Measurements from ENCODE around the gene C6orf120. TPM values are rescaled to one million over a fixed set of nuclear protein-coding genes. Genes with fewer than 3 reads are reported as not detected.
A peak's percentile ranks its signal among the peaks of the same experiment; 100 is the strongest.

C6orf120 gene
- total and polyA plus RNA-seq, 2 of the 13 experiments (the other 11 are each of a cell fraction or from before 2014, with no cell fraction given) = 21.7 to 29.9 TPM

GRCh38 chr6:169725125-169726048 is 23.5 kb downstream of the C6orf120 start:
- intact Hi-C loops (cut with micrococcal nuclease; ENCODE audit: unreplicated experiment) (loop anchor here (1.0 to 2.0 kb wide), 2 partner anchors 26 to 73 kb away; partner anchors contain the start of genes DYNLT2 and ERMARD), in situ Hi-C loops (cut with HindIII; ENCODE audit: extremely low pct_ligation_motif_present, low pct_unique_long_range_greater_than_20kb) (no loop called here)
- POLR2A ChIA-PET = interaction anchor here (0.5 to 5.7 kb wide), 18 partner anchors 11 to 1118 kb away, joined by 3 to 92 read pairs (median 5); partner anchors contain the start of genes C6orf120, DYNLT2, ERMARD and PSMB1
- peak overlapping the region; percentile 94 for H3K4me2 ChIP-seq (ENCODE audit: low read depth, low read length)
- under 1% methylated on average over 29 of the region's 29 CpGs for WGBS (ENCODE audit: low lambda C conversion rate)
- peaks cover 45% of the 10 kb centered on the region for H3K4me1 ChIP-seq (ENCODE audit: insufficient read depth, low read length)
- no peak overlapping the region for H2AFZ ChIP-seq (ENCODE audit: low read length)
- H4K20me1 ChIP-seq (ENCODE audit: insufficient read depth, low read length) = peaks cover 30% of the 10 kb centered on the region
- H3K9me3 ChIP-seq (ENCODE audit: low read length) = no peaks in the 10 kb centered on the region
- H3K27ac ChIP-seq (ENCODE audit: extremely low read length, insufficient read depth, low read length) = peak overlapping the region; percentile 100
- peaks cover 0 to 2% of the 10 kb centered on the region in 2 experiments; a peak in 3 of 5 replicates for H3K36me3 ChIP-seq (replicated peaks in 1 of 2; ENCODE audit: control insufficient read depth in 1 of 2, insufficient read depth in 2 of 2, low read length in 2 of 2)
- CTCF ChIA-PET (ENCODE audit: low intra/inter-chr PET ratio, low total read pairs) = no interaction called here
- peaks cover 31% of the 10 kb centered on the region for H3K79me2 ChIP-seq (ENCODE audit: insufficient read depth, low read length)
- peak overlapping the region; percentile 75 to 95 (median 92) for H3K4me3 ChIP-seq (replicated peaks in 1 of 3; ENCODE audit: insufficient read depth in 1 of 3, low read depth in 2 of 3, low read length in 3 of 3)
- peak overlapping the region; percentile 100 for H3K9ac ChIP-seq (ENCODE audit: insufficient read depth, low read depth, low read length)
- TSS peak; percentile 61 for BruUV-seq (replicated peaks)
- peak; percentile 86 for ATAC-seq
- peak; percentile 97 for DNase-seq (ENCODE audit: low spot score)
- FAIRE-seq = peak; percentile 92
- H3K27me3 ChIP-seq (ENCODE audit: control insufficient read depth in 1 of 2, insufficient read depth in 2 of 2, low read length in 2 of 2) = no peaks in the 10 kb centered on the region; a peak in 1 of 5 replicates
- TF ChIP-seq GLMP (CRISPR knock-in tag; IDR thresholded peaks at IDR 0.05; ENCODE audit: borderline replicate concordance) = 0 out of 2 replicates have a peak, but pooled peaks have one; percentile 36
- TF ChIP-seq ZBTB1 (CRISPR knock-in tag; IDR thresholded peaks at IDR 0.05; ENCODE audit: borderline replicate concordance) = no peak
- TF ChIP-seq U2AF1 (optimal IDR thresholded peaks at IDR 0.05; ENCODE audit: low read depth, low read length) = peak; percentile 99
- TF ChIP-seq PITX1 (CRISPR knock-in tag; IDR thresholded peaks at IDR 0.05) = peak; percentile 91
- no peak for TF ChIP-seq ZNF20 (CRISPR knock-in tag; IDR thresholded peaks at IDR 0.05)
- peak; percentile 60; the same call in 1 of the 2 replicates for TF ChIP-seq HOXA5 (CRISPR knock-in tag; IDR thresholded peaks at IDR 0.05)
- TF ChIP-seq ZNF275 (CRISPR knock-in tag; IDR thresholded peaks at IDR 0.05; ENCODE audit: borderline replicate concordance) = 0 out of 2 replicates have a peak, but pooled peaks have one; percentile 5
- TF ChIP-seq LRRFIP1 (CRISPR knock-in tag; conservative IDR thresholded peaks at IDR 0.05) = 0 out of 2 replicates have a peak, but pooled peaks have one; percentile 24
- TF ChIP-seq HNRNPUL1 (IDR thresholded peaks at IDR 0.05; ENCODE audit: low read depth, low read length) = no peak
- peak; percentile 79; the same call in 1 of the 2 replicates for TF ChIP-seq PPARG (CRISPR knock-in tag; conservative IDR thresholded peaks at IDR 0.05)
- no peak; the same call in none of the 2 replicates for TF ChIP-seq MXD4 (CRISPR knock-in tag; IDR thresholded peaks at IDR 0.05)
- no peak; the same call in 1 of the 2 replicates for TF ChIP-seq ZNF552 (CRISPR knock-in tag; IDR thresholded peaks at IDR 0.05; ENCODE audit: borderline replicate concordance)
- peak; percentile 9; the same call in 1 of the 2 replicates for TF ChIP-seq SAFB2 (CRISPR knock-in tag; IDR thresholded peaks at IDR 0.05; ENCODE audit: borderline replicate concordance, low read depth)
- no peak for TF ChIP-seq PAF1 (CRISPR knock-in tag; IDR thresholded peaks at IDR 0.05)
- TF ChIP-seq PRPF4 (IDR thresholded peaks at IDR 0.05; ENCODE audit: low read depth, low read length, poor library complexity, severe bottlenecking) = no peak
- no peak for TF ChIP-seq ZNF691 (CRISPR knock-in tag; IDR thresholded peaks at IDR 0.05; ENCODE audit: borderline replicate concordance, low read depth)
